Measurements from ENCODE around the gene WDPCP. TPM values are rescaled to one million over a fixed set of nuclear protein-coding genes. Genes with fewer than 3 reads are reported as not detected.

WDPCP gene
- total RNA-seq, 1 donor from 2014 or later, result 14.1 TPM

DNA sequence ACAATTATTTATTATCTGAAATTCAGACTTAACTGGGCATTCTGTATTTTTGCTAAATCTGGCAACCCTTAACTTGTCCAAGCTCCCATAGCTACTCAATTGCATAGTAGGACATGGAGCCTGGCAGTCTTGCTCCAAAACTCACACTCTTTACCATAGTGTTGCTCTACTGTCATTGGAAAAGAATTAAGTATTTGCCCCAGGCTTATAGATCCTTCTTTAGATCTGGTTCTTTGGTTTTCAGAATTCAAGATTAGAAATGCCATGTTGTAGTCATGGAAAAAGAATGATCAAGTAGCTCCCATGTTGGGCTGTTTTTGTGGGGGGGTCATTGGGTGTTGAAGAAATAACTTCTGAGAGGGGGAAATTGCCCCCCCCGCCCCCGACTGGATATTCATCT, 240.9 kb downstream of the WDPCP start:
- DNase-seq (ENCODE audit: low spot score, unreplicated experiment), result no peak
- H3K4me3 Mint-ChIP-seq (ENCODE audit: low read depth), result no peak overlapping the region
- H3K27me3 Mint-ChIP-seq, result no peaks in the 10 kb centered on the region
- no peak for TF ChIP-seq CTCF (IDR thresholded peaks at IDR 0.05; ENCODE audit: unreplicated experiment)
- H3K4me1 Mint-ChIP-seq (ENCODE audit: low read depth), result no peaks in the 10 kb centered on the region
- no peak overlapping the region for H3K27ac Mint-ChIP-seq
- H3K36me3 Mint-ChIP-seq (ENCODE audit: insufficient read depth), result peaks cover 2% of the 10 kb centered on the region
- peaks cover 15% of the 10 kb centered on the region for H3K9me3 Mint-ChIP-seq (ENCODE audit: low read depth)

- H3K4me3 Mint-ChIP-seq (ENCODE audit: low read depth), result no peak overlapping the region
- DNase-seq (ENCODE audit: low spot score, unreplicated experiment), result no peak
- H3K9me3 Mint-ChIP-seq (ENCODE audit: low read depth), result peaks cover 19% of the 10 kb centered on the region
- peaks cover 2% of the 10 kb centered on the region for H3K36me3 Mint-ChIP-seq (ENCODE audit: insufficient read depth)
- no peaks in the 10 kb centered on the region for H3K4me1 Mint-ChIP-seq (ENCODE audit: low read depth)
- H3K27me3 Mint-ChIP-seq, result no peaks in the 10 kb centered on the region
- no peak for TF ChIP-seq CTCF (IDR thresholded peaks at IDR 0.05; ENCODE audit: unreplicated experiment)
- H3K27ac Mint-ChIP-seq, result no peak overlapping the region
Measured at GRCh38 chr2:63346411-63346810, 241.9 kb downstream of the WDPCP start.

- peaks cover 19% of the 10 kb centered on the region for H3K9me3 Mint-ChIP-seq (ENCODE audit: low read depth)
- no peak for DNase-seq (ENCODE audit: low spot score, unreplicated experiment)
- no peaks in the 10 kb centered on the region for H3K27me3 Mint-ChIP-seq
- peaks cover 2% of the 10 kb centered on the region for H3K36me3 Mint-ChIP-seq (ENCODE audit: insufficient read depth)
- no peaks in the 10 kb centered on the region for H3K4me1 Mint-ChIP-seq (ENCODE audit: low read depth)
- no peak for TF ChIP-seq CTCF (IDR thresholded peaks at IDR 0.05; ENCODE audit: unreplicated experiment)
- no peak overlapping the region for H3K27ac Mint-ChIP-seq
- H3K4me3 Mint-ChIP-seq (ENCODE audit: low read depth), result no peak overlapping the region
Measured at GRCh38 chr2:63345285-63345633, 243.0 kb downstream of the WDPCP start.

GRCh38 chr2:63344575-63345284, 243.5 kb downstream of the WDPCP start:
- Mint-ChIP-seq H3K36me3 (ENCODE audit: insufficient read depth) (peaks cover 2% of the 10 kb centered on the region), H3K27me3 (no peaks in the 10 kb centered on the region), H3K4me1 (ENCODE audit: low read depth) (no peaks in the 10 kb centered on the region), H3K4me3 (ENCODE audit: low read depth) (no peak overlapping the region), H3K27ac (no peak overlapping the region), H3K9me3 (ENCODE audit: low read depth) (peaks cover 19% of the 10 kb centered on the region)
- DNase-seq (ENCODE audit: low spot score, unreplicated experiment), result no peak
- TF ChIP-seq CTCF (IDR thresholded peaks at IDR 0.05; ENCODE audit: unreplicated experiment), result no peak

DNA sequence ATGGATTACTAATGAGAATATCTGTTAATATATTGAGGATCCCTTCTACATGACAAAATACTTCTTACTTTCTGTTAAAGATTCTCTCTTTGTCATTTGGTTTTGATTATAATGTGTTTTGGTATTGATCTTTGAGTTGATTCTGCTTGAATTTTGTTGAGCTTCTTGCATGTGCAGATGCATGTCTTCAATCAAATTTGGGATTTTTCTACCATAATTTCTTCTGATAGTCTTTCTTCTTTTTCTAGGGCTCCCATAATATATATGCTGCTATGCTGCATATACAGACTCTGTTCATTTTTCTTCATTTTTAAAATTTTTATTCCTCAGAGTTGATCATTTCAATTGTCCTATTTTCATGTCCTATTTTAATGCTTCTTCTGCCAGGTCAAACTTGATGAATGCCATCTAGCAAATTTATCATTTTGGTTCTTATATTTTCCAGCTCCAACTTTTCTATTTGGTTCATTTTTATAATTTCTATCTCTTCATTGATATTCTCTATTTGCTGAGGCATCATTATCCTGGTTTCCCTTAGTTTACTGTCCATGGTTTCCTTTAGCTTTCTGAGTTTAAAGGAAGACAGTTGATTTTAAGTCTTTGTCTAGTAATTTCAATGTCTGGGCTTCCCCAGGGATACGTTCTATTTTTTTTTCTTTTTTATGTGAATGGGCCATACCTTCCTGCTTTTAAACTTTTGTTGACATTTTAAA, 244.7 kb downstream of the WDPCP start:
- no peaks in the 10 kb centered on the region for H3K27me3 Mint-ChIP-seq
- no peak overlapping the region for H3K4me3 Mint-ChIP-seq (ENCODE audit: low read depth)
- H3K4me1 Mint-ChIP-seq (ENCODE audit: low read depth), result no peaks in the 10 kb centered on the region
- H3K9me3 Mint-ChIP-seq (ENCODE audit: low read depth), result peaks cover 19% of the 10 kb centered on the region
- H3K36me3 Mint-ChIP-seq (ENCODE audit: insufficient read depth), result peaks cover 4% of the 10 kb centered on the region
- DNase-seq (ENCODE audit: low spot score, unreplicated experiment), result no peak
- TF ChIP-seq CTCF (IDR thresholded peaks at IDR 0.05; ENCODE audit: unreplicated experiment), result no peak
- H3K27ac Mint-ChIP-seq, result no peak overlapping the region
